C4-2B (cell line): Measurements from ENCODE around the gene AKAP9.
"Not testable (repeated sequence)": the region's sequence is repeated elsewhere in the genome, so short reads cannot be mapped to it uniquely, and the experiment has no call there.

Experiments
- H3K27ac ChIP-seq: fragments of 450-650 bp; 2 replicates; pipeline ENCODE4 v1.5.1; 2017
- ZFX ChIP-seq: fragments of 450-650 bp; IDR thresholded peaks from 2 replicates; pipeline ENCODE4 v1.6.1; 2017
- TF ChIP-seq, protein P1 (sequence below): fragments of 450-650 bp; conservative IDR thresholded peaks from 2 replicates; pipeline ENCODE4 v1.5.1; 2017; ENCODE audit warnings: mild to moderate bottlenecking

The AKAP9 gene

DNA sequence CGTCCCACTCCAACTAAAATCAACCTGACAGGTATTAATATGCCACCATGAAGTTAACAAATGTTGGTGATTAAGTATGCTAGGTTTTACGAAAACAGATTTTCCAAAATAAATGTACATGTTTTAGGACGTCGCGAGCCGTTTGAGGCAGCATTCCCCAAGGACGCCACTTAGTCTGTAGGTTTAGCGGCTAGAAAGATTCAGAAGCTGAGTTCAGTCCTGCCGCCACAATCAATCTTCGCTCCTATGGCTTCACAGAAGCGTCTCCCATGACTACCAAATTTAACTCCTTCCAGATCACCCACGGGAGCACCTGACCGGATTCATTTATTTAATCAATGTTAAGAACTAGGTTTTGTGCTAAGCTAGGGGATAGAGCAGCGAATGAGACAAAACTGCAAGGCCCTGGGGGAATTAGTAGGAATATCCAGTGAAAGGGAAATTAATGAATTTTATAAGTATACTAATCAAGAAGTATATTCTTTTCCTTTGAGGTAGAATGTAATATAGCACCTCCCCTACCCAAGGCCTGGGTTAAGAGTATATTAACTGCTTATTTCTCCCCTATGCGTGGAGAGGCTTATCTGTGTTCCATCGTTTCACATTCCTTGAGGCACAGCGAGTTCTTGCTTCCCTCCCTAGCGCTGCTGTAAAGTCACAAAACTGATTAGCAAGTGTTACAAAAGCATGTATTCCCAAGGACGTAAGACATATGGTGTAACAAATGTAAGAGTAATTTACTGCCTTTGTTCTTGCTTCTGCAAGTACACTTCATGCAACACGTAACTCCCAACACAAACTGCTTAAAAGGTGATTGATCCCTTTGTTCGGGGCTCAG lies 194.6 kb downstream of the AKAP9 start:
- peak overlapping the region; percentile 88 for H3K27ac ChIP-seq
- peak; percentile 5; the same call in 1 of the 2 replicates for TF ChIP-seq ZFX
- TF ChIP-seq, protein P1, sequence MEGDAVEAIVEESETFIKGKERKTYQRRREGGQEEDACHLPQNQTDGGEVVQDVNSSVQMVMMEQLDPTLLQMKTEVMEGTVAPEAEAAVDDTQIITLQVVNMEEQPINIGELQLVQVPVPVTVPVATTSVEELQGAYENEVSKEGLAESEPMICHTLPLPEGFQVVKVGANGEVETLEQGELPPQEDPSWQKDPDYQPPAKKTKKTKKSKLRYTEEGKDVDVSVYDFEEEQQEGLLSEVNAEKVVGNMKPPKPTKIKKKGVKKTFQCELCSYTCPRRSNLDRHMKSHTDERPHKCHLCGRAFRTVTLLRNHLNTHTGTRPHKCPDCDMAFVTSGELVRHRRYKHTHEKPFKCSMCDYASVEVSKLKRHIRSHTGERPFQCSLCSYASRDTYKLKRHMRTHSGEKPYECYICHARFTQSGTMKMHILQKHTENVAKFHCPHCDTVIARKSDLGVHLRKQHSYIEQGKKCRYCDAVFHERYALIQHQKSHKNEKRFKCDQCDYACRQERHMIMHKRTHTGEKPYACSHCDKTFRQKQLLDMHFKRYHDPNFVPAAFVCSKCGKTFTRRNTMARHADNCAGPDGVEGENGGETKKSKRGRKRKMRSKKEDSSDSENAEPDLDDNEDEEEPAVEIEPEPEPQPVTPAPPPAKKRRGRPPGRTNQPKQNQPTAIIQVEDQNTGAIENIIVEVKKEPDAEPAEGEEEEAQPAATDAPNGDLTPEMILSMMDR = no peak

DNA sequence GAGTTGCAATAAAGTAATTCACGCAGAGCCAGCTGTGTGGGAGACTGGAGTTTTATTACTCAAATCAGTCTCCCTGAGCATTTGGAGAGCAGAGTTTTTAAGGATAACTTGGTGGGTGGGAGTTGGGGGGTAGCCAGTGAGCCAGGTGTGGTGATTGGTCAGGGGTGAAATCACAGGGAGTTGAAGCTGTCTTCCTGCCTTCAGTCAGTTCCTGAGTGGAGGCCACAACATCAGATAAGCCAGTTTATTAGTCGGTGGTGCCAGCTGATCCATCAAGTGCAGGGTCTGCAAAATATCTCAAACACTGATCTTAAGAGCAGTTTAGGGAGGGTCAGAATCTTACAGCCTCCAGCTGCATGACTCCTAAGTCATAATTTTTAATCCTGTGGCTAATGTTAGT lies 196.9 kb downstream of the AKAP9 start:
- TF ChIP-seq, protein P1 = no peak
- no peak for TF ChIP-seq ZFX
- H3K27ac ChIP-seq = no peak overlapping the region

DNA sequence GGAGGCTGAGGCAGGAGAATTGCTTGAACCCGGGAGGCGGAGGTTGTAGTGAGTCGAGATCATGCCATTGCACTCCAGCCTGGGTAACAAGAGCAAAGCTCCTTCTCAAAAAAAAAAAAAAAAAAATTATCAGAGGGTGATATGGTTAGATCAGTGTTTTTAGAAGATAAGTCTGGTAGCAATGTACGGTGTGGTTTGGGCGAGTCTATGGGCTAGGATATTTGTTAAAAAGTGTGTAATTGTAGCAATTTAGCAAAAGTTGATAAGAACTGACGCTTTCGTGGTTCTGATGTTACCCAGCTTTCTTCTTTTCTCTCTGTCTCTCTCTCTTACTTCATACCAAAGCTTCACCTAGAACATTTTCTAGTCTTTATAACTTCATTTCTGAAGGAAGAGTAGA lies 200.5 kb downstream of the AKAP9 start:
- no peak overlapping the region for H3K27ac ChIP-seq
- no peak for TF ChIP-seq ZFX

DNA sequence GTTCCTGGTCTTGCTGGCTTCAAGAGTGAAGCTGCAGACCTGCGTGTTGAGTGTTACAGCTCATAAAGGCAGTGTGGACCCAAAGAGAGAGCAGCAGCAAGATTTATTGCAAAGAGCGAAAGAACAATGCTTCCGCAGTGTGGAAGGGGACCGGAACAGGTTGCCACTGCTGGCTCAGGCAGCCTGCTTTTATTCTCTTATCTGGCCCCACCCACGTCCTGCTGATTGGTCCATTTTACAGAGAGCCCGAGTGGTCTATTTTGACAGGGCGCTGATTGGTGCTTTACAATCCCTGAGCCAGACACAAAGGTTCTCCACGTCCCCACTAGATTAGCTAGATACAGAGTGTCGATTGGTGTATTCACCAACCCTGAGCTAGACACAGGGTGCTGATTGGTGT lies 202.1 kb downstream of the AKAP9 start:
- not testable (repeated sequence) for H3K27ac ChIP-seq

DNA sequence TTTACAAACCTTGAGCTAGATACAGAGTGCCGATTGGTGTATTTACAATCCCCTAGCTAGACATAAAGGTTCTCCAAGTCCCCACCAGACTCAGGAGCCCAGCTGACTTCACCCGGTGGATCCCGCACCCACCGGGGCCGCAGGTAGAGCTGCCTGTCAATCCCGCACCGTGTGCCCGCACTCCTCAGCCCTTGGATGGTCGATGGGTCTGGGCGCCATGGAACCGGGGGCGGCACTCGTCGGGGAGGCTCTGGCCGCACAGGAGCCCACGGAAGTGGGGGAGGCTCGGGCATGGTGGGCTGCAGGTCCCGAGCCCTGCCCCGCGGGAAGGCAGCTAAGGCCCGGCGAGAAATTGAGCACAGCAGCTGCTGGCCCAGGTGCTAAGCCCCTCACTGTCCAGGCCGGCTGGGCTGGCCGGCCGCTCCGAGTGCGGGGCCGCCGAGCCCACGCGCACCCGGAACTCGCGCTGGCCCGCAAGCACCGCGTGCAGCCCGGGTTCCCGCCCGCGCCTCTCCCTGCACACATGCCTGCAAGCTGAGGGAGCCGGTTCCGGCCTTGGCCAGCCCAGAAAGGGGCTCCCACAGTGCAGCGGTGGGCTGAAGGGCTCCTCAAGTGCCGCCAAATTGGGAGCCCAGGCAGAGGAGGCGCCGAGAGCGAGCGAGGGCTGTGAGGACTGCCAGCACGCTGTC lies 202.7 kb downstream of the AKAP9 start:
- not testable (repeated sequence) for H3K27ac ChIP-seq

DNA sequence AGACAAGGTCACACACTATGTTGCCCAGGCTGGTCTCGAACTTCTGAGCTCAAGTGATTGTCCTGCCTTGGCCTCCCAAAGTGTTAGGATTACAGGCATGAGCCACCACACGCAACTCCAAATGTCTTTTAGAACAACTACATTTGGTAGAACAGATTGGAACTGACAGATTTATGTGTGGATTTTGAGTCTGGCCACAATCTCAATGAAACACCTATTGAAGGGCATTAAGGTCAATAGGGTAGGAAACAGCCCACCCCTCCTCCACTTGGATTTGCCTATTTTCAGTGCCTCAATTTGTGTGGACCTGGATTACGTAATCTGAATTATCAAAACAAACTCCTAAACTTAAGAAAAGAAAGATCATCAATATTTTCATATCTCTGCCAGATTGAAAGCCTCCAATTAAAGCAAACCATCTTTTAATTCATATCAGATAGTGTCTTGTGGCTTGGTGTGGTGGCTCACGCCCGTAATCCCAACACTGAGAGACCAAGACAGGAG lies 209.1 kb downstream of the AKAP9 start:
- no peak overlapping the region for H3K27ac ChIP-seq
- TF ChIP-seq, protein P1 = no peak
- TF ChIP-seq ZFX = no peak

DNA sequence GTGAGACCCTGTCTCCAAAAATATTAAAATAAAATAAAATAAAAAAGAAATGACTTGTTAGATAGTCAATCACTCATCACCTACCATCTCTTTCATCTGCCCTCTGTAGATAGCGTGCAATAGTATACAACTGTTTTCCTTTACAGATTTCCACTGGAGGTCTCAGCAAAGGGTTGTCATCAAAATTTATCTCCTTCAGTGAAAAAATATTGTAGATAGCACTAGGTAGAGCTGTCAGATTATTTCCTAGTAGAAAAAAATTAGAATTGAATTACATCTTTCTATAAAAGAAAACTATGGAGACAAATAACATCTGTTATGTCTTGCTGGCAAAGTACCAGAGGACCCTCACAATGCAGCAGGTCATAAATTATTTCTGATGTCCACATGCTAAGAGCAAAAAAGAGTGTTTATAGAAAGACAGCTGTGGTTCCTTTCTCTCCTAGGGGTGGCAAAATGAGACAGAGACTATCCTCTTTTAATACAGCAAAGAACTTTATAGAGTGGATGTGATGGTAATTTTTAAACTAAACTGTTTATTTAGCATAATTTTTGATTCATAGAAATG lies 209.9 kb downstream of the AKAP9 start:
- no peak overlapping the region for H3K27ac ChIP-seq
- no peak for TF ChIP-seq ZFX
- TF ChIP-seq, protein P1 = no peak

DNA sequence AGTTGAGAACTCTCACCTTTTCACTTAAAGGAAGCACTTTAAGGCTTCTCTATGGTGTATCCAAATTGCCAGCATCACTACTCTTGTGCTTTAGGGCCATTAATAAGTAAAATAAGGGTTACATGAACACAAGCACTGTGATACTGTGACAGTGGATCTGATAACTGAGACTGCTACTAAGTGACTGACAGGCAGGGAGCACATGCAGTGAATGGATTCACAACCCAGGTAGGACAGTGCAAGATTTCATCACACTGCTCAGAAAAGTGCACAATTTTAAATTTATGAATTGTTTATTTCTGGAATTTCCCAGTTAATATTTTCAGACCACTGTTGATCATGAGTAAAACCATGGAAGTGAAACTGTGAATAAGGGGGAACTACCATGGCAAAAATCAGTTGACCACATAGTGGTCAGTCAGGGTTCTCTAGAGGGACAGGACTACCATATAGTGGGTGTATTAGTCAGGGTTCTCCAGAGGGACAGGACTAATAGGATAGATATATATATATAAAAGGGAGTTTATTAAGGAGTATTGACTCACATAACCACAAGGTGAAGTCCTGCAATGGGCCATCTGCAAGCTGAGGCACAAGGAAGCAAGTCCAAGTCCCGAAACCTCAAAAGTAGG lies 214.6 kb downstream of the AKAP9 start:
- TF ChIP-seq, protein P1 = no peak
- TF ChIP-seq ZFX = no peak
- no peak overlapping the region for H3K27ac ChIP-seq
